Kidney (tissue), 14 donors: Measurements from ENCODE around the gene PRKAG2. TPM values are rescaled to one million over a fixed set of nuclear protein-coding genes. Genes with fewer than 3 reads are reported as not detected.

Source experiments
- DNase-seq, 5 donors: peaks; one replicate each; pipeline ENCODE4 v3.0.0-alpha.2; 2013 to 2020
- FAIRE-seq: peaks from 2 replicates; lab custom pipeline; 2012; peaks lifted over from hg19 to GRCh38; lab: Jason Lieb, UNC
- H3K27ac ChIP-seq, 2 donors: one replicate each; pipeline ENCODE4 v1.7.0; 2013; ENCODE audit warnings: low read depth in 2 of 2, low read length in 2 of 2, inconsistent platforms in 1 of 2
- H3K27me3 ChIP-seq: one replicate; pipeline ENCODE4 v1.7.1; 2013; ENCODE audit warnings: low read length, inconsistent platforms; ENCODE audit not compliant: control insufficient read depth, insufficient read depth
- H3K36me3 ChIP-seq, 3 donors: one replicate each; pipeline versions ENCODE4 v1.7.0 to v1.7.1; 2013; ENCODE audit warnings: low read length in 3 of 3, control low read depth in 1 of 3, inconsistent platforms in 1 of 3; ENCODE audit not compliant: insufficient read depth in 3 of 3, control insufficient read depth in 2 of 3
- H3K4me1 ChIP-seq, 3 donors: one replicate each; pipeline versions ENCODE4 v1.7.0 to v1.7.1; 2013; ENCODE audit warnings: low read length in 3 of 3, inconsistent platforms in 1 of 3, low read depth in 1 of 3; ENCODE audit not compliant: control insufficient read depth in 2 of 3, insufficient read depth in 2 of 3
- H3K4me3 ChIP-seq, 3 donors: one replicate each; pipeline versions ENCODE4 v1.7.0 to v1.8.1; 2013; ENCODE audit warnings: low read length in 3 of 3, control low read depth in 1 of 3, inconsistent platforms in 1 of 3
- H3K9ac ChIP-seq, 3 donors: one replicate each; pipeline versions ENCODE4 v1.7.0 to v1.7.1; 2013; ENCODE audit warnings: low read length in 3 of 3, control low read depth in 1 of 3, inconsistent platforms in 1 of 3
- H3K9me3 ChIP-seq, 3 donors: one replicate each; pipeline versions ENCODE4 v1.7.0 to v1.7.1; 2013; ENCODE audit warnings: low read length in 3 of 3, control low read depth in 1 of 3, inconsistent platforms in 1 of 3; ENCODE audit not compliant: control insufficient read depth in 2 of 3, insufficient read depth in 1 of 3
- intact Hi-C: fragments of 100-400 bp; cut with DNase I; formaldehyde crosslinking; loops from one replicate; pipeline ENCODE4 v1.11.1; 2022
- polyA plus RNA-seq: library from polyadenylated mRNA; stranded (reverse); fragments of 350-450 nt; fragmentation: Illumina TruSeq; extraction: RNeasy Lipid Tissue Mini Kit (QIAGEN cat#74804); gene quantifications from one replicate; pipeline ENCODE4 v1.2.3, GENCODE V29; 2014; ENCODE audit warnings: low read depth, low replicate concordance; ENCODE audit not compliant: insufficient read depth
- total RNA-seq: library from RNA; stranded (reverse); fragmentation: NEBNext Ultra II Directional; extraction: Animal tissue kit (Norgen Biotek cat#: 25700); gene quantifications from one replicate; pipeline ENCODE4 v1.2.1, GENCODE V29; 2021
- TF ChIP-seq, protein P1 (sequence below): IDR thresholded peaks from 3 replicates; pipeline ENCODE4 v1.5.1; 2012; ENCODE audit warnings: mild to moderate bottlenecking, moderate library complexity, borderline replicate concordance; ENCODE audit not compliant: insufficient read depth; ENCODE audit errors: extremely low read depth
- donor health status: control.
- donor health status: control.
- donor health status: control.
- donor health status: control.
- donor health status: control.
- donor health status: DM: yes; HTN: yes; CAD: no.
- donor health status: Normal renal cell carcinoma (clear cell type).

PRKAG2 gene
- total and polyA plus RNA-seq, 2 donors from 2014 or later: 40.7 to 40.9 TPM

DNA sequence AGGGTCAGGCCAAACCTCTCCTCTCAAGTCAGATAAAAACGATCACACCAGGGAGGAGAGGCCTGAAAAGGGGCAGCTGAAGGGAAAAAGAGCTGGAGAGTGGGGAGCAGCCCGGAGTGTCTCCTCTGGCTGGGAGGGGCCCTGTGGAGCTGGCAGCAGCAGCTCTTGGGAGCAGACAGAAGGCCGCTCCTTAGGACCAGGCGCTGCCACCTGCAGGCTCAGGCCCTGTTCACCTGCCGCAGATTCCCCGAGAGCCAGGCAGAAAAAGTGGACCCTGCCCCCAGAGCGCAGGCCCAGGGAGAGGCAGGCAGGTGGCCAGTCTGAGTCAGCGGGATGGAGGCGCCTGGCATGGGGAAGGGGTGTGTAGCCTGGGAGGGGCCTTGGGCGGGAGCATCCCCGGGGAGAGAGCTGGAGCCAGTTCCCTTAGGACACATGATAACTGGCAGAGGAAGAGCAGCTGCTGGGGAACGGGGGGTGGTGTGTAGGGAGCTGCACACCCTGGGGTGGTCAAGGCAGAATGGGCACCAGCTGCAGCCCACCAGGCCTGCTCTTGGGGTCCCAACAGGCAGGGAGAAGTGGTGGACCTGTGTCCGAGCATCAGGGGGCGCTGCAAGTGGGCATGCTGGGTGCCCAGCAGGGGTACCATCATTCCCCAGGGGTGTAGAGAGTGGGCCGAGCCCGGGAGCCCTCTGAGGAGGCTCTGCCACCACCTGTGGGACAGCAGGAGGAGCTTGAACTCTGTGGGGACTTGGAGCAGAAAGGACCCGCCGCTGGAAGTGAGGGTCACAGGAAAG lies 180.0 kb downstream of the PRKAG2 start:
- DNase-seq (peak; percentile 46 to 76 (median 69)), FAIRE-seq (no peak)
- H3K27me3 ChIP-seq: no peaks in the 10 kb centered on the region
- H3K4me3 ChIP-seq: no peak overlapping the region
- TF ChIP-seq, protein P1, sequence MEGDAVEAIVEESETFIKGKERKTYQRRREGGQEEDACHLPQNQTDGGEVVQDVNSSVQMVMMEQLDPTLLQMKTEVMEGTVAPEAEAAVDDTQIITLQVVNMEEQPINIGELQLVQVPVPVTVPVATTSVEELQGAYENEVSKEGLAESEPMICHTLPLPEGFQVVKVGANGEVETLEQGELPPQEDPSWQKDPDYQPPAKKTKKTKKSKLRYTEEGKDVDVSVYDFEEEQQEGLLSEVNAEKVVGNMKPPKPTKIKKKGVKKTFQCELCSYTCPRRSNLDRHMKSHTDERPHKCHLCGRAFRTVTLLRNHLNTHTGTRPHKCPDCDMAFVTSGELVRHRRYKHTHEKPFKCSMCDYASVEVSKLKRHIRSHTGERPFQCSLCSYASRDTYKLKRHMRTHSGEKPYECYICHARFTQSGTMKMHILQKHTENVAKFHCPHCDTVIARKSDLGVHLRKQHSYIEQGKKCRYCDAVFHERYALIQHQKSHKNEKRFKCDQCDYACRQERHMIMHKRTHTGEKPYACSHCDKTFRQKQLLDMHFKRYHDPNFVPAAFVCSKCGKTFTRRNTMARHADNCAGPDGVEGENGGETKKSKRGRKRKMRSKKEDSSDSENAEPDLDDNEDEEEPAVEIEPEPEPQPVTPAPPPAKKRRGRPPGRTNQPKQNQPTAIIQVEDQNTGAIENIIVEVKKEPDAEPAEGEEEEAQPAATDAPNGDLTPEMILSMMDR: no peak
- H3K36me3 ChIP-seq: no peaks in the 10 kb centered on the region
- no peak overlapping the region for H3K27ac ChIP-seq
- intact Hi-C loops: no loop called here
- H3K4me1 ChIP-seq: peaks cover 0 to 20% (median 14%) of the 10 kb centered on the region in 3 donors
- no peaks in the 10 kb centered on the region for H3K9me3 ChIP-seq
- no peak overlapping the region for H3K9ac ChIP-seq

DNA sequence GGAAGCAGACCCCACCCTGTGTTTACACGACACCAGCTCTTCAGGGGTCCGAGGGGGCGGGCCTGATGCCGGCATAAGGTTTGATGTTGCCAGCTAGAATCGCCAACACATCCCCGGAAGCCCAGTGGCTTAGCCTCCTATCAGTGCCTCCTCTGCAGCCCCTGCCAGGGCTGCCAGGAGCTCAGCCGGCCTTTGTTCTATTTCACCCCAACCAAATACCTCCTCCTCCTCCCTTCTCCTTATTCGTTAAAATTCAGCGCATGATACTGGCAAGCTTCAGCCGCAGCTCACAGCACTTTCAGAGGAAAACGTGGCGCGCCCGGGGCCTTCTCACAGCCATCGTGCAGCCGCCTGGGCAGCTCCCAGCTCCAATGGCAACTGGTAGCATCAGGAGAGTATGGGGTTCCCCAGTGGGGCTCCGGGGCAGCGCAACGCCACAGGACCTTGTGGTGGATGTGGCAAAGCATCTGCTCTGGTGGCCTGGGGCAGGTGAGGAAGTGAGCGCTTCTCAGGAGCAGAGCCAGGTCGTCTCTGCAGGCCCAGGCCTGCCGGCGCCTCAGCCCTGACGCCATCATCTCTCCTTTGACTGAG lies 180.9 kb downstream of the PRKAG2 start:
- H3K9me3 ChIP-seq: no peaks in the 10 kb centered on the region
- TF ChIP-seq, protein P1: no peak
- no peak overlapping the region for H3K4me3 ChIP-seq
- intact Hi-C loops: no loop called here
- H3K27me3 ChIP-seq: no peaks in the 10 kb centered on the region
- no peaks in the 10 kb centered on the region for H3K36me3 ChIP-seq
- peaks cover 0 to 20% (median 14%) of the 10 kb centered on the region in 3 donors for H3K4me1 ChIP-seq
- FAIRE-seq (no peak), DNase-seq (peak in 1 of 5 donors; percentile 52)
- no peak overlapping the region for H3K9ac ChIP-seq
- peak overlapping the region in 1 of 2 donors; percentile 76 for H3K27ac ChIP-seq

DNA sequence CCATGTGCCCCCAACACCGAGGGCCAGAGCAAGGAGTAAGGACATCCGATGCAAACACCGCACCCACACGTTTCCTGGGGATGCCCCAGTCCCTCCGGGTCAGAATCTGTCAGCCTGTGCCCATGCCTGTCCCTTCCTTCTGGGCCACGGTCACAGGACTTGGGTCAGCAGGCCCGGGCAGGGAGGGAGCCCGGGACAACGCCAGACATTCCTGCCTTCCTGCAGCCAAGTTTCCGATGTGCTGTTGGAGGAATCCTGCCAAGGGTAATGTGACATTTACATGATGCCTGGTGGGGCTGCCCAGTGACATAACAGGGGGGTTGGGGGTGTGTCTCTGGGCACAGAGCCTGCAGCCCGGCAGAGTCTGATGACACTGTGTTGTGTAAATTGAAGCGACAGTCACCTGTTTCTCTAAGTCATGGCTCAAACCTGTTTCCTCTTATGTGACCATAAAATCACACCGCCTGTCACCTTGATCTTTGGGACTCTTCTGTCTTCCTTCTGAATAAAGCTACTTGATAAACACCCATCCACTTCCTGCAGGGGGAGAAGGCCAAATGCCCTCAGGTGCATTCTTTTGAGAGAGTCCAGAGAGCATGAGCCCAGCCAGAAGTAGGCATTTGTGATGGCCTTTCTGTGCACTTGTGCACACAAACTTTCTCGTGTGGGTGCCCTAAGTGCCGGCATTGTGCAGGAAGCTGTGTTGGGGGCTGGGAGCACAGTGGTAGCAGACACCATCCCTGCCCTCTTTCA lies 181.9 kb downstream of the PRKAG2 start:
- no peak for FAIRE-seq
- peak overlapping the region in 1 of 3 donors; percentile 15 for H3K9ac ChIP-seq

More for the DNA sequence above, 181.9 kb downstream of the PRKAG2 start:
- no peaks in the 10 kb centered on the region for H3K36me3 ChIP-seq
- peak in 3 of 5 donors; percentile 44 to 72 (median 67) for DNase-seq
- H3K9me3 ChIP-seq: no peaks in the 10 kb centered on the region
- H3K4me3 ChIP-seq: no peak overlapping the region
- H3K27ac ChIP-seq: peak overlapping the region; percentile 60 to 76
- H3K4me1 ChIP-seq: peaks cover 0 to 20% (median 14%) of the 10 kb centered on the region in 3 donors
- no peaks in the 10 kb centered on the region for H3K27me3 ChIP-seq
- TF ChIP-seq, protein P1: no peak
- intact Hi-C loops: no loop called here
